SJSA1 (cell line): ENCODE data around the gene DIP2B. TPM values are rescaled to one million over a fixed set of nuclear protein-coding genes. Genes with fewer than 3 reads are reported as not detected.
A peak's percentile ranks its signal among the peaks of the same experiment; 100 is the strongest.

Experiments
- DNase-seq, 2 experiments: peaks; one replicate each; pipeline ENCODE4 v3.0.0-alpha.2; 2015 to 2020; ENCODE audit warnings: low spot score in 2 of 2, low read depth in 1 of 2
- H3K27ac ChIP-seq: fragments of 250-450 bp; sonication (Bioruptor Pico); 2 replicates; pipeline ENCODE4 v1.5.1; 2020; ENCODE audit warnings: mild to moderate bottlenecking, moderate library complexity
- H3K27me3 ChIP-seq: fragments of 250-450 bp; sonication (Bioruptor Pico); replicated peaks from 2 replicates; pipeline ENCODE4 v1.5.1; 2020; ENCODE audit warnings: mild to moderate bottlenecking, moderate library complexity
- H3K36me3 ChIP-seq: fragments of 250-450 bp; sonication (Bioruptor Pico); 2 replicates; pipeline ENCODE4 v1.5.1; 2020; ENCODE audit warnings: mild to moderate bottlenecking
- H3K4me1 ChIP-seq: fragments of 250-450 bp; sonication (Bioruptor Pico); replicated peaks from 2 replicates; pipeline ENCODE4 v1.6.1; 2021; ENCODE audit warnings: mild to moderate bottlenecking
- H3K4me3 ChIP-seq: fragments of 250-450 bp; sonication (Bioruptor Pico); 2 replicates; pipeline ENCODE4 v1.5.1; 2020; ENCODE audit warnings: mild to moderate bottlenecking
- H3K9me3 ChIP-seq: fragments of 250-450 bp; sonication (Bioruptor Pico); replicated peaks from 2 replicates; pipeline ENCODE4 v1.5.1; 2020; ENCODE audit warnings: mild to moderate bottlenecking
- total RNA-seq: library from RNA; depleted of rRNA; stranded (reverse); fragments of >200 nt; shearing (Covaris generic); gene quantifications from 2 replicates; pipeline ENCODE4 v1.2.3, GENCODE V29; 2014

Gene DIP2B
- total RNA-seq, 1 experiment from 2014 or later: 32.1 TPM

DNA sequence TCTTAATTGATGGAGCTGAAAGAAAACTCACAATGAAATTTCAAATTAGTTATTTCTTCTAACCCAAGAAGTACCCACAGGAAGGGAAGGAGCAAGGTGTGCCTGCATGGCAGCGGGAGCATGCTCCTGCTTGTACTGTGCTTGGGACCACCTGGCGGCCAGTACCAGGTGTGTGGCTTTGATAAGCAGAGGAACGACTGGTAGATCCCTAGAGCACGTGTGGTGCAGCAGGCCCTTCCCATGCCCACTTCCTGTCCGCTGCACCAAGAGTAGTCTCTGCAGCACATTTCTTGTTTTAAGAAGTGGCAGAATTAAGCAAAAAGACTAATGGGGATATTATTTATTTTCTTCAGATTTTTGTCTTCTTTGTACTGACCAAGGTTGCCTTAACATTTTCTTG lies 136.8 kb downstream of the DIP2B start:
- no peaks in the 10 kb centered on the region for H3K9me3 ChIP-seq
- H3K27me3 ChIP-seq: no peaks in the 10 kb centered on the region
- DNase-seq: no peak
- H3K4me3 ChIP-seq: no peak overlapping the region
- peaks cover 20% of the 10 kb centered on the region for H3K4me1 ChIP-seq
- H3K36me3 ChIP-seq: peaks cover 7% of the 10 kb centered on the region; the same call in 1 of the 2 replicates
- H3K27ac ChIP-seq: no peak overlapping the region; the same call in 1 of the 2 replicates

DNA sequence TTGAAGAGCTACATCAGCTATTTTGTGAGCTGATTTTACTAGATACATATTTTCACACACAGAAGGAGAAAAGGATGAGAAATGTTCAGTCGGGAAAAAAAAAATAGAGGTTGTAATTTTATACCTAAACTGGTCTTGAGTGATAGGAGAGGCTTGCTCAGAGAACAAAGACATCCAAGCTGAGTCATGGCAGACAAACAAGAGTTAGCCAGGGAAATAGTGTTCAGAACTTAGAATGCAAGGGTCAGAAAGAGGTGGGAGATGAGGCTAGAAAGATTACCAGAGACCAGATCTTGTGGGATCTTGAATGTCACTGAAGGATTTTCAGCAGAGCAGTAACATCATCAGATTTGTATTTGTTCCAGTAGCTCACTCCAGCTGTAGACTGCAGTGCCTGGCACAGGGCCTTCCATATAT lies 137.3 kb downstream of the DIP2B start:
- Histone ChIP-seq H3K27me3 (no peaks in the 10 kb centered on the region), H3K4me3 (no peak overlapping the region), H3K9me3 (no peaks in the 10 kb centered on the region), H3K36me3 (peaks cover 7% of the 10 kb centered on the region; the same call in 1 of the 2 replicates), H3K27ac (peak overlapping the region; percentile 17; the same call in 1 of the 2 replicates), H3K4me1 (peaks cover 21% of the 10 kb centered on the region)
- DNase-seq: peak in 1 of 2 experiments; percentile 47

DNA sequence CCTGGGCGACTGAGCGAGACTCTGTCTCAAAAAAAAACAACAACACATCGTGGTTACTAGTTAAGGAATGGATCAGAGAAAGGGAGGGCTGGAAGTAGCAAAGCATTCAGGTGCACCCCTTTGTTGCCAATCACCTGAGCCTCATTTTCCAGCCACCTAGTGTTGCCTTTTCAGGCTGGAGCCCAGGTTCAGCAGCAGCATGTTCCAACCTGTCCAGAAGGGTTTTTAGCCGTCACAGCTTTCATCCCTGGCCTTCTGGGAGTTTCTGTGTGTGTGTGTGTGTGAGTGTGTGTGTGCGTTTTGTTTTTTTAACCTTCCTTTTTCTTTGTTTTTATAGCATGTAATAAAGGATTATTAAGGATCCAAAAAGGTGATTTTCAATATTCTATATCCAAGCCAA lies 138.0 kb downstream of the DIP2B start:
- Histone ChIP-seq H3K27ac (no peak overlapping the region), H3K4me3 (no peak overlapping the region), H3K36me3 (peaks cover 7% of the 10 kb centered on the region; the same call in 1 of the 2 replicates), H3K27me3 (no peaks in the 10 kb centered on the region), H3K9me3 (no peaks in the 10 kb centered on the region), H3K4me1 (peaks cover 25% of the 10 kb centered on the region)
- no peak for DNase-seq

DNA sequence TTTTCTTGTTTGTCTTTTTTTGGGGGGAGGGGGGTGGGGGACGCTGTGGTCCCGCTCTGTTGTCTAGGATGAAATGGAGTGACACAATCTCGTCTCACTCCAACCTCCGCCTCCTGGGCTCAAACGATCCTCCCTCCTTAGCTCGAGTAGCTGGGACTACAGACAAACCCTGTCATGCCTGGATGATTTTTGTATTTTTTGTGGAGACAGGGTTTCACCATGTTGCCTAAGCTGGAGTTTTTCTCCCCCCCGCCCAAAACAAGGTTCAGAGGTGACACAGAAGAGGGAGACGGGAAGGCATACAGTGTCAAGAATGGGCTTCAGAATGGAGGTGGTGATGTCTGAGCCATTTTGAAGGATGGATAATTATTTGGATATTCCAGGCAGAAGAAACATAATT lies 142.2 kb downstream of the DIP2B start:
- no peak for DNase-seq
- Histone ChIP-seq H3K27ac (no peak overlapping the region), H3K27me3 (no peaks in the 10 kb centered on the region), H3K36me3 (peaks cover 7% of the 10 kb centered on the region; the same call in 1 of the 2 replicates), H3K4me1 (peaks cover 16% of the 10 kb centered on the region), H3K9me3 (no peaks in the 10 kb centered on the region), H3K4me3 (no peak overlapping the region)

GRCh38 chr12:50647479-50647878 lies 142.7 kb downstream of the DIP2B start:
- H3K27me3 ChIP-seq: no peaks in the 10 kb centered on the region
- no peak overlapping the region for H3K27ac ChIP-seq
- no peak for DNase-seq
- peaks cover 11% of the 10 kb centered on the region for H3K4me1 ChIP-seq
- H3K9me3 ChIP-seq: no peaks in the 10 kb centered on the region
- peaks cover 7% of the 10 kb centered on the region; the same call in 1 of the 2 replicates for H3K36me3 ChIP-seq
- no peak overlapping the region for H3K4me3 ChIP-seq

DNA sequence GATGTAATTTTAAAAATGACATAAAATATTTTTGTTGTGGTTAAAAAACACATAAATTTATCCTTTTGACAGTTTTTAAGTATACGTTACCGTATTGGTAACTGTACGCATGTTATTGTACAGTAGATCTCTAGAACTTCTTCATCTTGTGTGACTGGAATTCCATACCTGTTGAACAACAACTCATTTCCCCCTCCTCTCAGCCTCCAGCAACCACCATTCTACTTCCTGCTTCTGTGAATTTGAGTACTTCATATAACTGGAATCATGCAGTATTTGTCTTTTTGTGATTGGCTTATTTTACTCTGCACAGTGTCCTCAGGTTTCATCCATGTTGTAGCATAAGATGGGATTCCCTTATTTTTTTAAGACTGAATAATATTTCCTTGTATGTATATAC lies 145.5 kb downstream of the DIP2B start:
- no peak overlapping the region for H3K4me3 ChIP-seq
- peaks cover 8% of the 10 kb centered on the region for H3K4me1 ChIP-seq
- H3K9me3 ChIP-seq: no peaks in the 10 kb centered on the region
- H3K36me3 ChIP-seq: no peaks in the 10 kb centered on the region
- no peaks in the 10 kb centered on the region for H3K27me3 ChIP-seq
- DNase-seq: no peak
- no peak overlapping the region for H3K27ac ChIP-seq

- no peak overlapping the region for H3K27ac ChIP-seq
- H3K4me1 ChIP-seq: no peaks in the 10 kb centered on the region
- H3K4me3 ChIP-seq: no peak overlapping the region
- H3K36me3 ChIP-seq: no peaks in the 10 kb centered on the region
- no peaks in the 10 kb centered on the region for H3K27me3 ChIP-seq
- DNase-seq: no peak
- H3K9me3 ChIP-seq: no peaks in the 10 kb centered on the region
These were observed 150.7 kb downstream of the DIP2B start for GRCh38 chr12:50655374-50655921.

GRCh38 chr12:50659260-50659659 lies 154.5 kb downstream of the DIP2B start:
- Histone ChIP-seq H3K27ac (no peak overlapping the region), H3K27me3 (no peaks in the 10 kb centered on the region), H3K4me1 (no peaks in the 10 kb centered on the region), H3K4me3 (no peak overlapping the region), H3K9me3 (no peaks in the 10 kb centered on the region), H3K36me3 (peaks cover 7% of the 10 kb centered on the region; the same call in 1 of the 2 replicates)
- DNase-seq: no peak

DNA sequence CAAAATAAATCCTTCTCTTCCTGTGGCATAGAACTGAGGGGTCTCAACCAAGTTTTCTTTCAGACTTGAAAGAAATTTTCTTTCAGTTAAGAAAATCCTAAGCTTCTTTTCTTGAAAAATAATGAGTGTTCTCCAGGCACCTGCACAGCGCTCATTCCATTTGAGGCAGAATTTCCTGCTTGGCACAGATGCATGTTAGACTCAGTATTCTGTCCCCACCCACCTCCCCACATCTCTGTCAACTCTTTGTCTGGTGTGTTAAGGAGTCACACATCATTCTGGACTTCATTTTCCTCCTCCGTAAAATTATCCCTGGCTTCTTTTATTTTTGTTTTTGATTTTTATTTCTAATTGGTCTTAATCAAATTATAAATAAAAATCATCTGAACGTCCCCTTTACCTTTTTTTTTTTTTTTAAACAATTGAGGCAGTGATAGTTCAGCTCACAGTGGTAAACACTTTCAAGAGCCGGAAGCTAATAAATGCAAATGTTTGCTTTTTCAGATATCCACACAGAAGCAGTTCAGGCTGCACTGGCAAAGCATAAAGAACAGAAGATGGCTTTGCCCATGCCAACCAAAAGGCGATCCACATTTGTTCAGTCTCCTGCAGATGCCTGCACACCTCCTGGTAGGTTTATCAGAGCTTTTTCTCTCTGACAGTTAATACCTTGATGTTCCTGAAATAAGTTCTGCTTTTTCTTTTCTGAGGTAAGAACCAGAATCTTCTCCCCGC lies 155.1 kb downstream of the DIP2B start:
- H3K9me3 ChIP-seq: no peaks in the 10 kb centered on the region
- no peak overlapping the region for H3K27ac ChIP-seq
- no peak overlapping the region for H3K4me3 ChIP-seq
- H3K36me3 ChIP-seq: peaks cover 7% of the 10 kb centered on the region; the same call in 1 of the 2 replicates
- H3K27me3 ChIP-seq: no peaks in the 10 kb centered on the region
- no peak for DNase-seq
- no peaks in the 10 kb centered on the region for H3K4me1 ChIP-seq

DNA sequence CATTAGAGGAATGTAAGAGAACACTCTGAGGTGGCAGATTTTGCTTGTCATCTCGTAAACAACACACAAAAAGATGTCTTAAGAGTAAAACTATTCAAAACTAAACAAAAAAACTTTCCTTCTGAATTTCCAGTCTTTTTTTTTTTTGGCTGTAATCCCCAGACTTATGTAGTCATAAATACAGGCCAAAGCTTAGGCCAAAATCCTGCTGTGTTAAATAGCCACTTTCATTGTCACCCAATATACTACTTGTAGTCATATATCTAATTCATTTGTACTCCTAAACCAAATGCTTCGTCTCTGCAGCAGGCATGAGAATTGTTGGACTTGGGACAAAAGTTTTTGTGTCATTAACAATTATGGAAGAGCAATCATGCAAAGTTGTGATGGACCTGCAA lies 155.6 kb downstream of the DIP2B start:
- peaks cover 7% of the 10 kb centered on the region; the same call in 1 of the 2 replicates for H3K36me3 ChIP-seq
- H3K9me3 ChIP-seq: no peaks in the 10 kb centered on the region
- no peak overlapping the region for H3K27ac ChIP-seq
- H3K4me1 ChIP-seq: no peaks in the 10 kb centered on the region
- H3K27me3 ChIP-seq: no peaks in the 10 kb centered on the region
- no peak overlapping the region for H3K4me3 ChIP-seq
- no peak for DNase-seq

DNA sequence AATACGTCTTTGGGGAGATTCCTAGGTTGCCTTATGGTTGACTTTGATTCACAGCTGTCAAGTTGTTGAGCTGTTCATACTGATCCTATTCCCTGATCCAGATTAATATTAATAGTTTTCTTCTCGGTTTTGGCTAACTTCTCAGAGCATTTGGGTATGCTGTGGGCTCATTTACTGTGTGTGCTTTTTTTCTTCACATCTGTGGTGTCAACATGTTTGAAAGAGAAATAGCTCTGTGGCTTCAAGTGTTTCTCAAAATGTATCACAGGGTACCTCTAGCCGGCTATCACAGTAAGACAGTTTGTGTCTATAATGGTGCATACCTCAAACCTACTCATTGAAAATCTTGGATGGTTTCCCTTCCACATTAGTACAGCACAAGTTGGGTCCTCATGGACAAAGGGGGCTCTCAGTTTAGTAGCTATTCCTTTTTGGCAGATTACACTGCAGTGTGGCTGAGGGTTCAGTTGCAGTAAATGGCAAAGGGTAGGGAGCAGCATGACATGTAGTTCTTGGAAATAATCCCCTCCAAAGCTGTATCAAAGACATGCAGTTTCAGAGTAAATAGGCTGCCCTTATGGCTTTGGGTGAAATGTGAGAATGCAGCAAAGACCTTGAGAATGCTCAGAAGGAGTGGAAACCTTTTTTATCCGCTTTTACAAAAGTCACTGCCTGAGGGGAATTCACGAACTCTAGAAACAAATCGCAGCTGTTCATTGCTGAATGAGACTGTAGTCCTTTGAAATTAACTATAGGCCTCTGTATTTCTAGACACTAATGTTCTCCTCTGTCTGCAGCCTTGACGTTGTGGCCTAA lies 156.7 kb downstream of the DIP2B start:
- no peak for DNase-seq
- H3K4me1 ChIP-seq: no peaks in the 10 kb centered on the region

GRCh38 chr12:50662116-50662510 lies 157.3 kb downstream of the DIP2B start:
- no peaks in the 10 kb centered on the region for H3K9me3 ChIP-seq
- no peak overlapping the region for H3K27ac ChIP-seq
- H3K4me1 ChIP-seq: no peaks in the 10 kb centered on the region
- no peak for DNase-seq
- H3K4me3 ChIP-seq: no peak overlapping the region
- H3K27me3 ChIP-seq: no peaks in the 10 kb centered on the region
- peaks cover 7% of the 10 kb centered on the region; the same call in 1 of the 2 replicates for H3K36me3 ChIP-seq

More for the DNA sequence above, 156.7 kb downstream of the DIP2B start:
- Histone ChIP-seq H3K36me3 (peaks cover 7% of the 10 kb centered on the region; the same call in 1 of the 2 replicates), H3K27ac (no peak overlapping the region), H3K4me3 (no peak overlapping the region), H3K9me3 (no peaks in the 10 kb centered on the region), H3K27me3 (no peaks in the 10 kb centered on the region)

DNA sequence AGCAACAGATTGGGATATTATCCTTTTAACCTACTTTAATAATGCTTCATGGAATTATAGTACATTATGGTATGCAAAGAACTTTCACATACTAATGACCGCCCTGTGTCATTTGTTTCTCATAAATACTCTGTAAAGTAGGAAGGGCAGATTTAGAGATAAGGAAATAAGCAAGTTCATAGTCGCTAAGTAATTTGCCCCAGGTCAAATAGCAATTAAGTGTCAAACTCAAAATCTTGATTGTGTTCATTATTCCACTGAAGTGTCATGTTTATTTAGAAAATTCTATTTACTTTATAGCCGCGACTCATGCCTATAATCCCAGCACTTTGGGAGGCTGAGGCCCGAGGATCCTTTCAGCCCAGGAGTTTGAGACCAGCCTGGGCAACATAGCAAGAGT lies 160.4 kb downstream of the DIP2B start:
- Histone ChIP-seq H3K27me3 (no peaks in the 10 kb centered on the region), H3K4me1 (no peaks in the 10 kb centered on the region), H3K36me3 (peaks cover 7% of the 10 kb centered on the region; the same call in 1 of the 2 replicates), H3K4me3 (no peak overlapping the region), H3K9me3 (no peaks in the 10 kb centered on the region), H3K27ac (no peak overlapping the region)
- DNase-seq: no peak

GRCh38 chr12:50665609-50666008 lies 160.8 kb downstream of the DIP2B start:
- no peak for DNase-seq
- H3K4me3 ChIP-seq: no peak overlapping the region
- H3K27me3 ChIP-seq: no peaks in the 10 kb centered on the region
- H3K36me3 ChIP-seq: peaks cover 8% of the 10 kb centered on the region; the same call in 1 of the 2 replicates
- no peaks in the 10 kb centered on the region for H3K4me1 ChIP-seq
- H3K27ac ChIP-seq: no peak overlapping the region
- no peaks in the 10 kb centered on the region for H3K9me3 ChIP-seq
